Measurements from ENCODE around the gene KLHL41.

DNA sequence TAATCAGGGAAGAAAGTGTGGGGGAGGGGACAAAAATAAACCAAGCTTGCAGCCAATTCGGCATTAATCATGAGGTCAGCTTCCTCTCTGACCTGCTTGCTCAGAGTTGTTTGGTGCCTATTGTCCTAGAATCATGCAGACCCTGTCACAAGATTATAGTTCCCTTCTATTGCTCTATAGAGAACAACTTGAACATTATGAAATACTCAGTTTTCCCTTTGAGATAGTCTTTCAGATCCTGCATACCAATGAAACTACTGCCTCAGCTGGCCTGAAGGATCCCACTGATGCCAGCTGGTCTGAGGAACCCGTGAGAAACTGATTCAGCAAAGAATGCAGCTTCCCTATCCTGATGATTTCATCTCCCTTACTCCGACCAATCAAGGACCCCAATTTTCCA, 31.2 kb upstream of the KLHL41 start:
- TF ChIP-seq, protein P1, sequence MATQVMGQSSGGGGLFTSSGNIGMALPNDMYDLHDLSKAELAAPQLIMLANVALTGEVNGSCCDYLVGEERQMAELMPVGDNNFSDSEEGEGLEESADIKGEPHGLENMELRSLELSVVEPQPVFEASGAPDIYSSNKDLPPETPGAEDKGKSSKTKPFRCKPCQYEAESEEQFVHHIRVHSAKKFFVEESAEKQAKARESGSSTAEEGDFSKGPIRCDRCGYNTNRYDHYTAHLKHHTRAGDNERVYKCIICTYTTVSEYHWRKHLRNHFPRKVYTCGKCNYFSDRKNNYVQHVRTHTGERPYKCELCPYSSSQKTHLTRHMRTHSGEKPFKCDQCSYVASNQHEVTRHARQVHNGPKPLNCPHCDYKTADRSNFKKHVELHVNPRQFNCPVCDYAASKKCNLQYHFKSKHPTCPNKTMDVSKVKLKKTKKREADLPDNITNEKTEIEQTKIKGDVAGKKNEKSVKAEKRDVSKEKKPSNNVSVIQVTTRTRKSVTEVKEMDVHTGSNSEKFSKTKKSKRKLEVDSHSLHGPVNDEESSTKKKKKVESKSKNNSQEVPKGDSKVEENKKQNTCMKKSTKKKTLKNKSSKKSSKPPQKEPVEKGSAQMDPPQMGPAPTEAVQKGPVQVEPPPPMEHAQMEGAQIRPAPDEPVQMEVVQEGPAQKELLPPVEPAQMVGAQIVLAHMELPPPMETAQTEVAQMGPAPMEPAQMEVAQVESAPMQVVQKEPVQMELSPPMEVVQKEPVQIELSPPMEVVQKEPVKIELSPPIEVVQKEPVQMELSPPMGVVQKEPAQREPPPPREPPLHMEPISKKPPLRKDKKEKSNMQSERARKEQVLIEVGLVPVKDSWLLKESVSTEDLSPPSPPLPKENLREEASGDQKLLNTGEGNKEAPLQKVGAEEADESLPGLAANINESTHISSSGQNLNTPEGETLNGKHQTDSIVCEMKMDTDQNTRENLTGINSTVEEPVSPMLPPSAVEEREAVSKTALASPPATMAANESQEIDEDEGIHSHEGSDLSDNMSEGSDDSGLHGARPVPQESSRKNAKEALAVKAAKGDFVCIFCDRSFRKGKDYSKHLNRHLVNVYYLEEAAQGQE (IDR thresholded peaks at IDR 0.05; ENCODE audit: insufficient replicate concordance, low read depth), result no peak
- TF ChIP-seq, protein P2, sequence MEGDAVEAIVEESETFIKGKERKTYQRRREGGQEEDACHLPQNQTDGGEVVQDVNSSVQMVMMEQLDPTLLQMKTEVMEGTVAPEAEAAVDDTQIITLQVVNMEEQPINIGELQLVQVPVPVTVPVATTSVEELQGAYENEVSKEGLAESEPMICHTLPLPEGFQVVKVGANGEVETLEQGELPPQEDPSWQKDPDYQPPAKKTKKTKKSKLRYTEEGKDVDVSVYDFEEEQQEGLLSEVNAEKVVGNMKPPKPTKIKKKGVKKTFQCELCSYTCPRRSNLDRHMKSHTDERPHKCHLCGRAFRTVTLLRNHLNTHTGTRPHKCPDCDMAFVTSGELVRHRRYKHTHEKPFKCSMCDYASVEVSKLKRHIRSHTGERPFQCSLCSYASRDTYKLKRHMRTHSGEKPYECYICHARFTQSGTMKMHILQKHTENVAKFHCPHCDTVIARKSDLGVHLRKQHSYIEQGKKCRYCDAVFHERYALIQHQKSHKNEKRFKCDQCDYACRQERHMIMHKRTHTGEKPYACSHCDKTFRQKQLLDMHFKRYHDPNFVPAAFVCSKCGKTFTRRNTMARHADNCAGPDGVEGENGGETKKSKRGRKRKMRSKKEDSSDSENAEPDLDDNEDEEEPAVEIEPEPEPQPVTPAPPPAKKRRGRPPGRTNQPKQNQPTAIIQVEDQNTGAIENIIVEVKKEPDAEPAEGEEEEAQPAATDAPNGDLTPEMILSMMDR (IDR thresholded peaks at IDR 0.05; ENCODE audit: insufficient read depth, low read length), result no peak
- TF ChIP-seq POLR2AphosphoS5 (IDR thresholded peaks at IDR 0.05; ENCODE audit: low read depth) (no peak), GABPA (IDR thresholded peaks at IDR 0.05; ENCODE audit: low read depth) (no peak)
